GM13977 (cell line): ENCODE data around the gene FAM78B.

Source experiments
- DNase-seq: peaks from one replicate; pipeline ENCODE4 v3.0.0; 2012; ENCODE audit warnings: low spot score
- CTCF ChIP-seq: IDR thresholded peaks from 2 replicates; pipeline ENCODE4 v1.5.1; 2012; ENCODE audit warnings: mild to moderate bottlenecking, control low read depth; ENCODE audit not compliant: insufficient read depth; ENCODE audit errors: extremely low read depth, missing control alignments
- in situ Hi-C: fragments of 300-500 bp; cut with MboI; formaldehyde crosslinking; loops from one replicate; pipeline ENCODE4 v1.12.0; 2022; ENCODE audit warnings: low sequenced_read_pairs, low pct_unique_long_range_greater_than_20kb, mixed read lengths, inconsistent platforms; ENCODE audit not compliant: unreplicated experiment

Gene FAM78B

DNA sequence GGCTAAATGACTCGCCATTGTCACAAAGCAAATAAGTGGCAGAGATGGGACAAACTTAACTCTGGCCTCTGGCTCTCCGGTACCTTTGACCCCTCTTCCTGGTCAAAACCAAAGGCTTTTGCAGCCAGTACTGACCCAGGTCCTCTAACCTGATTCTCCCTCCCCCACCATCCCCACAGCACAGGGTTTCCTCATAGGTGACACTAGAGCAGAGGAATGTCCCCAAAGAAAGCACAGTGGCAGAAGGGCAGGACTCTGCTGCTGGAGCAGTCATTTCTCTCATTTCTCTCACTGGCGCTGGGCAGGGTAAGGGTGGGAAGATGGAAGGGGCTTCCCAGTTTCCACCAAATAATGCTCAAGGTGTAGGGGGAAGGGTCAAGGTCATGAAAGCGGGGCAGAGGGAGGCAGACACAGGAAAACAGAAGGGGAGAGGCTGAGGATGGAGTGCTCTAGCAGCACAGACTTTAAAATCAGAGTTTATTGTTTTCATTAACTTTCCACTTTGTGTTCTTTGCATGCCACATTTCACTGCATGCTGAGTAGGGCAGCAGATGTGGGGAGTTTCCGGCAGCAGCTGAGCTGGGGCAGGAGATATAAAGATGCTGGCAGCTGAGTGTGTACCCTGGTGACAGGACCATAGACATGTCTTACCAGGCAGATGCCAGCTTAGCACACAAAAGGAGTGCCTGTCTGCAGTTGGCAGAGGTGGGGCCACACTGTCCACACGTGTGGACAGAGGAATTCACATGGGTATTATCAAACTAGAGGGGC lies 80.5 kb downstream of the FAM78B start:
- TF ChIP-seq CTCF: no peak

DNA sequence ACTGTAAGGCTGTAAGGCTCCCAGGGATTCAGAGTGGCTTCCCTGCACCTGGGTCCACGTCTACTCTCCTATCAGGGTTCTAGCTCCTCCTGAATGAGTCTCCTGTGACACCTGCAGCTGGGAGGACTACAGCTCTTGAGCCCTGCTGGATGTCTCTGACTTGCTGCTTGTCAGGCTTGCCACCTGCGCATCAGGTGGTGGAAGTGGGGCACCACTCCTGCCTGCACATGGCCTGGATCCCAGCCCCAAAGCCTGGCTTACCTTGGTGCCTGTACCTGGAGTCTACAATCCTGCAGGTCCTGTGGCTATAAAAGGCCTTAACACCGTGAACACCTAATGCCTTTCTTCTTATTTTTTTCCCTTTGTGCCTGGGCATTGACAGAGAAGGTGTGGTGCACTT lies 82.2 kb downstream of the FAM78B start:
- TF ChIP-seq CTCF: no peak
- in situ Hi-C loops: no loop called here
- no peak for DNase-seq

More for the DNA sequence above, 80.5 kb downstream of the FAM78B start:
- in situ Hi-C loops: no loop called here
- DNase-seq: no peak

- in situ Hi-C loops: no loop called here
- TF ChIP-seq CTCF: no peak
- DNase-seq: peak; percentile 35
Measured at GRCh38 chr1:166083887-166084286, 82.9 kb downstream of the FAM78B start.

GRCh38 chr1:166082601-166083000 lies 84.2 kb downstream of the FAM78B start:
- no peak for TF ChIP-seq CTCF
- in situ Hi-C loops: no loop called here
- DNase-seq: no peak

- no peak for TF ChIP-seq CTCF
- in situ Hi-C loops: no loop called here
- no peak for DNase-seq
Measured at GRCh38 chr1:166080967-166081870, 85.6 kb downstream of the FAM78B start.

- no peak for TF ChIP-seq CTCF
- in situ Hi-C loops: no loop called here
- DNase-seq: no peak
Measured at GRCh38 chr1:166080277-166080966, 86.4 kb downstream of the FAM78B start.
